BJ (cell line): Measurements from ENCODE around the gene GOLGA3. TPM values are rescaled to one million over a fixed set of nuclear protein-coding genes. Genes with fewer than 3 reads are reported as not detected.

Experiments used
- CTCF ChIA-PET: fragments of 350-600 bp; formaldehyde crosslinking; extraction: SDS; loops from one replicate; lab custom pipeline; 2021; ENCODE audit warnings: antibody characterized with exemption, inconsistent platforms; lab: Yijun Ruan, JAX
- POLR2A ChIA-PET: fragments of 300-600 bp; sonication (Branson Sonifier 250); formaldehyde crosslinking; extraction: SDS; loops from one replicate; lab custom pipeline; 2021; ENCODE audit warnings: antibody characterized with exemption; lab: Charles Lee
- DNase-seq: peaks from one replicate; pipeline ENCODE4 v3.0.0-alpha.2; 2011; ENCODE audit warnings: low read depth
- H3K27me3 ChIP-seq: 2 replicates; pipeline ENCODE4 v1.6.0; 2011; ENCODE audit warnings: low read length; ENCODE audit not compliant: control insufficient read depth, insufficient read depth
- H3K36me3 ChIP-seq: 2 replicates; pipeline ENCODE4 v1.5.1; 2011; ENCODE audit warnings: low read length; ENCODE audit not compliant: control insufficient read depth, insufficient read depth
- H3K4me3 ChIP-seq: 2 replicates; pipeline ENCODE4 v1.5.1; 2011; ENCODE audit warnings: low read depth, mild to moderate bottlenecking, control low read depth, low read length
- polyA plus RNA-seq: library from polyadenylated mRNA; depleted of rRNA; stranded (reverse); fragments of >200 nt; gene quantifications from 2 replicates; pipeline ENCODE4 v1.2.3, GENCODE V29; 2011
- TF ChIP-seq, protein P1 (sequence below): IDR thresholded peaks from 2 replicates; pipeline ENCODE4 v1.5.1; 2011; ENCODE audit warnings: low read depth, mild to moderate bottlenecking, control low read depth, inconsistent platforms, low read length, moderate library complexity; ENCODE audit not compliant: insufficient read depth

GOLGA3 gene
- polyA plus RNA-seq, 1 experiment: 26.0 TPM

DNA sequence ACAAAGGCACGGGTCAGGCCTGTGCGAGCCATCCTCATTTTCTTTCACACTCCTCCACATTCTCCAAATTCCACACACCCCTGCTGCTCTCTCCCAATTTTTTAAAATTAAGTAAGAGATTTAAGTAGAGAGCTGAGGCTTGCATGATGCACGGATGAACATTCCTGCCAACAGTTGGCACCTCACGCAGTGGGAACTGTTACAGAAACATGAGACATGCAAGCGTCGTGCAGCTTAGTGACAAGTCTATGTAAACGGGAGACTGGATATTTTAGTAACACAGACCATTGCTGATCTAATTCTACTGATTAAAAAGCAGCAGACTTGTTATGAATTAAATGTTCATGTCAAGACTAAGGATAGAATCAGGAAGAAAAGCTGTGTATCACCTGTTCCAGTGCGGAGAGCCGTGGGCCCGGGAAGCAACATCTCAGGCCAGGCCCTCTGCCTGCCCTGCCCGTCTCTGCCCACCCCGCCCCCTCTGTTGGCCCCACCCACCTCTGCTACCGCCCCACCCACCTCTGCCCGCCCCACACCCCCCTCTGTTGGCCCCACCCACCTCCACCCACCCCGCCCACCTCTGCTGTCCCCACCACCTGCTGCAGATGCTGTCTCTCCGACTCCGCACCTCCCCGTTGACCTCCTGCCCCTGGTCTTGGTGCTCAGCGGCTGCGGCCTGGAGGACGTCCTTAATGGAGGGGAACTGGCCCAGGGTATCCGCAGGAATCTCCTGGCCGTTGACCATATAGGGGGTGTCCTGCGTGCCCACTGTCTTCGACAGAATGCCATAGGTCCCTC is 21.2 kb downstream of the GOLGA3 start:
- CTCF ChIA-PET: interaction anchor here (0.8 to 1.5 kb wide), 3 partner anchors 15 to 43 kb away, joined by 3 read pairs; no protein-coding TSS in a partner anchor
- Histone ChIP-seq H3K36me3 (peaks cover 30% of the 10 kb centered on the region), H3K4me3 (no peak overlapping the region), H3K27me3 (no peaks in the 10 kb centered on the region)
- TF ChIP-seq, protein P1, sequence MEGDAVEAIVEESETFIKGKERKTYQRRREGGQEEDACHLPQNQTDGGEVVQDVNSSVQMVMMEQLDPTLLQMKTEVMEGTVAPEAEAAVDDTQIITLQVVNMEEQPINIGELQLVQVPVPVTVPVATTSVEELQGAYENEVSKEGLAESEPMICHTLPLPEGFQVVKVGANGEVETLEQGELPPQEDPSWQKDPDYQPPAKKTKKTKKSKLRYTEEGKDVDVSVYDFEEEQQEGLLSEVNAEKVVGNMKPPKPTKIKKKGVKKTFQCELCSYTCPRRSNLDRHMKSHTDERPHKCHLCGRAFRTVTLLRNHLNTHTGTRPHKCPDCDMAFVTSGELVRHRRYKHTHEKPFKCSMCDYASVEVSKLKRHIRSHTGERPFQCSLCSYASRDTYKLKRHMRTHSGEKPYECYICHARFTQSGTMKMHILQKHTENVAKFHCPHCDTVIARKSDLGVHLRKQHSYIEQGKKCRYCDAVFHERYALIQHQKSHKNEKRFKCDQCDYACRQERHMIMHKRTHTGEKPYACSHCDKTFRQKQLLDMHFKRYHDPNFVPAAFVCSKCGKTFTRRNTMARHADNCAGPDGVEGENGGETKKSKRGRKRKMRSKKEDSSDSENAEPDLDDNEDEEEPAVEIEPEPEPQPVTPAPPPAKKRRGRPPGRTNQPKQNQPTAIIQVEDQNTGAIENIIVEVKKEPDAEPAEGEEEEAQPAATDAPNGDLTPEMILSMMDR: no peak
- POLR2A ChIA-PET: no interaction called here
- no peak for DNase-seq

DNA sequence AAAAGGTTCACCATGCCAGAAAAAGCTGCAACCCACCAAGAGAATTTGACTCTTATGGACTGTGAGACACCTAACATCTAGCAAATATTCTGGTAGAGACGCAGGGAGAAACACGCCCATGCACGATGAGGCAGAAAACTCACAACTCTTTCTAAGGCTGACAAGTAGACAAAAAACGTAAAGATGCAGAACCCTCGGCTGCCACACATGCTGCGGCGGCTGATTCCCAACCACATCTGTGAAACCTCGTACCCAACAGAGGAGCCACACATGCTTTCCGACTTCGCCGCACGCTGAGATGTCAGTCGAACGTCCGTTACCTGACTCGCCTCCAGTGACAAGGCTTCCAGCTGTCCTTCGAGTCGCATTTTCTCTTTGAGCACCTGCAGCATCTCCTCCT is 21.8 kb downstream of the GOLGA3 start:
- Histone ChIP-seq H3K27me3 (no peaks in the 10 kb centered on the region), H3K4me3 (no peak overlapping the region), H3K36me3 (peaks cover 31% of the 10 kb centered on the region)
- TF ChIP-seq, protein P1: no peak
- POLR2A ChIA-PET: no interaction called here
- no peak for DNase-seq
- CTCF ChIA-PET: interaction anchor here (0.8 to 1.5 kb wide), 2 partner anchors 16 to 42 kb away, joined by 3 read pairs; no protein-coding TSS in a partner anchor

- TF ChIP-seq, protein P1: no peak
- no peak for DNase-seq
- no peaks in the 10 kb centered on the region for H3K27me3 ChIP-seq
- ChIA-PET POLR2A (no interaction called here), CTCF (no interaction called here)
- no peak overlapping the region for H3K4me3 ChIP-seq
- peaks cover 51% of the 10 kb centered on the region for H3K36me3 ChIP-seq
These were observed 24.2 kb downstream of the GOLGA3 start for GRCh38 chr12:132804426-132804861.

DNA sequence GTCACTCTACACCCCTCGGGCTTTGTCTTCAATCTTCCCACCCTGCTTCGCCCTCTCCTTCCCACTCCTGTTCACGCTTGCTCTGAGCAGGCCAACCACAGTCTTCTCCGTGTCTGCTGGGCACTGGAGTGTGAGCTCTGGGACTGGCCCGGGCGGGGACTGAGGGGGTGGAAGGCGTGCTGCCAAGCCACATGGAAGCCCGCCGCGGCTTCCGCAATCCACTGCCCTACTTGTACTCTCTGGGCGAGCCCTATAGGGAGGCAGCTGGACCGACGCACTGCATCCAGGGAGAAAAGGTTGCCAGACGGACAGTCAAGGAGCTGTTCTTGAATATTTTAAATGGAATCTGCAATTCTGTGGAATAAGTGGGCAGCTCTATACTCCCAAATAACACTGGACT is 24.8 kb downstream of the GOLGA3 start:
- TF ChIP-seq, protein P1: no peak
- CTCF ChIA-PET: no interaction called here
- POLR2A ChIA-PET: no interaction called here
- Histone ChIP-seq H3K27me3 (no peaks in the 10 kb centered on the region), H3K36me3 (peaks cover 54% of the 10 kb centered on the region), H3K4me3 (no peak overlapping the region)
- DNase-seq: no peak

- no peaks in the 10 kb centered on the region for H3K27me3 ChIP-seq
- POLR2A ChIA-PET: no interaction called here
- peaks cover 59% of the 10 kb centered on the region for H3K36me3 ChIP-seq
- TF ChIP-seq, protein P1: no peak
- no peak overlapping the region for H3K4me3 ChIP-seq
- CTCF ChIA-PET: no interaction called here
- DNase-seq: no peak
These were observed 25.5 kb downstream of the GOLGA3 start for GRCh38 chr12:132803125-132803524.
